ENCODE results near the gene STX18.
"Not testable (repeated sequence)": the region's sequence is repeated elsewhere in the genome, so short reads cannot be mapped to it uniquely, and the experiment has no call there.

STX18 gene

DNA sequence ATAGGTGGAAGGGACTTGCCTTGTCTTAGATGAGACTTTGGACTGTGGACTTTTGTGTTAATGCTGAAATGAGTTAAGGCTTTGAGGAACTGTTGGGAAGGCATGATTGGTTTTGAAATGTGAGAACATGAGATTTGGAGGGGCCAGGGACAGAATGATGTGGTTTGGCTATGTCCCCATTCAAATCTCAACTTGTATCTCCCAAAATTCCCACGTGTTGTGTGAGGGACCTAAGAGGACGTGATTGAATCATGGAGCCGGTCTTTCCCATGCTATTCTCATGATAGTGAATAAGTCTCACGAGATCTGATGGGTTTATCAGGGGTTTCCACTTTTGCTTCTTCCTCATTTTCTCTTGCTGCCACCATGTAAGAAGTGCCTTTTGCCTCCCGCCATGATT lies 10.2 kb upstream of the STX18 start:
- not testable (repeated sequence) for DNase-seq

DNA sequence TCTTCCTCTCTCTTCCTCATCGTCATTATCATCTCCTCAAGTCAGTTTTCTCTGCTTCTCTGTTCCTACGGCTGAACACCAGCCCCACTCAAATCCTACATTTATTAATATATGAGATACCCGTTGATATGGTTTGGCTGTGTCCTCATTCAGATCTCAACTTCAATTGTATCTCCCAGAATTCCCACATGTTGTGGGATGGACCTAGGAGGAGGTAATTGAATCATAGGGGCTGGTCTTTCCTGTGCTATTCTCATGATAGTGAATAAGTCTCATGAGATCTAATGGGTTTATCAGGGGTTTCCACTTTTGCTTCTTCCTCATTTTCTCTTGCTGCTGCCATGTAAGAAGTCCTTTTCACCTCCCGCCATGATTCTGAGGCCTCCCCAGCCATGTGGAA lies 8.3 kb upstream of the STX18 start:
- not testable (repeated sequence) for DNase-seq

- no peak for DNase-seq
Observed at GRCh38 chr4:4549534-4549933, 7.7 kb upstream of the STX18 start.

GRCh38 chr4:4542774-4543485 lies 1.1 kb upstream of the STX18 start:
- DNase-seq: no peak

- no peak for DNase-seq
Observed at GRCh38 chr4:4541040-4541631, 712 bp downstream of the STX18 start.

- DNase-seq: no peak
Observed at GRCh38 chr4:4539481-4539880, 2.4 kb downstream of the STX18 start.

GRCh38 chr4:4535590-4535989 lies 6.3 kb downstream of the STX18 start:
- no peak for DNase-seq

DNA sequence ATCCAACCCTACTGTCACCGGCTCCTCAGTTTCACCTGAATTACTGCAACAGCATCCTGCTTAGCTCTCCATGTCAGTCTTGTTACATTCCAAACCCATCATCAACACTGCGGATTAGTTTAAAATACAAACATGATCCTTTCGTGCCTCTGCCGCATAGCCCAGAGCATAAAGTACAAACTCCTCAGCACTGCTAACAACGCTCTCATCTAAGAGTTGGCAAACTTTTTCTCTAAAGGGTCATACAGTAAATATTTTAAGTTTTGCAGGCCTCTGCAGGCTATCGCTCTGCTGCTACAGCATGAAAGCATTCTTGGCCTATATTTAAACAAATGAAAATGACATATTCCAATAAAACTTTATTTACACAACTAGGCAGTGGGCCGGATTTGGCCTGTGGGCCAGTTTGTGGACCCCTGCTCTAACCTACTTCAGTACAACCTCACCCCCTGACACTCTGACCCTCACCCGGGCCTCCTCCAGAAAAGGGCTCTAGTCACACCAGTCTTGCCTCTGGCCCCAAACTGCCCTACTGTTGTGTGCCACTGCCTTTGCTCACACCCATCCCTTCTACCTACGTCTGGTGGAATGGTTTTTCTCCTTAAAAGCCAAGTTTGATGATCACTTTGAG lies 7.2 kb downstream of the STX18 start:
- DNase-seq: no peak

- DNase-seq: no peak
Observed at GRCh38 chr4:4533461-4534169, 8.2 kb downstream of the STX18 start.

GRCh38 chr4:4532371-4533154 lies 9.3 kb downstream of the STX18 start:
- no peak for DNase-seq

- no peak for DNase-seq
Observed at GRCh38 chr4:4529392-4529791, 12.5 kb downstream of the STX18 start.

DNA sequence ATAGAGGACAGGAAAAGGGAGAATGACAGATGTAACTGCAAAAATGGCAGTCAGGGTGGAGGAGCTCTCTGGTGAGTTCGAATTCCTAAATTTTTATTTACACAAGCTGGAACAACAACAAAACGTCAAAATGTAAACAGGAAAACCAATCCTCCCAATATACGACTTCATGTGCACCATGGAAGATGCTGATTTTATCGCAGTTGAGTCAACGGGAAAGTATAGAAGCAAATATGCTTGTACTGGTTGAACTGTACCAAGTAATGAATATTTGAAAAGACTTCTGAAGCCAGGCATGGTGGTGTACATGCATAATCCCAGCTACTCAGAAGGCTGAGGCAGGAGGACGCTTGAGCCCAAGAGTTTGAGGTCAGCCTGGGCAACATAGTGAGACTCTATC lies 15.4 kb downstream of the STX18 start:
- no peak for DNase-seq

DNA sequence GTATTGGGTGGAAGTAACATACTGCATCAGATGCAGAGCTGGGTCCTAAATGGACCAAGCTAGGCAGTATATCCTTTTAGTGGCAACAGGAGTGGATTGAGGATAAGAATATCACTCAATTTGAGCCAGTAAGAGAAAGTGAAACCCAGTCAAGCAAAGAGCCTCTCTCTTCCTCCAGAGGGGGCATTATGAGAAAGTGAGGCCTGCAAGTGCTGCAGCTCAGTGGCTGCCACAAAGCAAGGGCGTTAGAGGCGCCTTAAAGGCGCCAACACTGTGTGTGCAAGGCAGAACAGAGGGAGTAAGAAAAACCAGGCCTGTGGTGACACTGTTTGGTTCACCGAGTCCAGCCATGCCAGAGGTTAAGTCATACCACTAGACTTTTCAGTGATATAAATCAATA lies 17.5 kb downstream of the STX18 start:
- no peak for DNase-seq

DNA sequence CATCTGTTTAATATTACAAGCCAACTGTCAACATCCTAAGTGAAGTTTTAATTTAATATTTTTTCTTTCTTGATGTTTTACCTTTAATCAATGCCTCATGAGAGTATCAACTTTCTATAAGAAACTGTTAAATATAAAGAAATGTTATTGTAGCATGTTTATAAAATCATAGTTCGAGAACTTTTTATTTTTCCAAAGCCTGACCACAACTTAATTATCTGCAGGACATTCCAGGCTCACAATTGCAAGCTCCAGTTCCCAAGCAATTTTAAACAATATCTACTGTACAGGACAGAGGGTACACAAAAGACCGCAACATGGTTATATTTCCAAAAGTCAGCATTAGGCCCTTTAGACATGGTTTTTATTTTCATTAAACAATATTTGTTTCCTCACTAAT lies 20.1 kb downstream of the STX18 start:
- no peak for DNase-seq

GRCh38 chr4:4521136-4521535 lies 20.7 kb downstream of the STX18 start:
- no peak for DNase-seq

- DNase-seq: no peak
Observed at GRCh38 chr4:4519297-4519894, 22.5 kb downstream of the STX18 start.

DNA sequence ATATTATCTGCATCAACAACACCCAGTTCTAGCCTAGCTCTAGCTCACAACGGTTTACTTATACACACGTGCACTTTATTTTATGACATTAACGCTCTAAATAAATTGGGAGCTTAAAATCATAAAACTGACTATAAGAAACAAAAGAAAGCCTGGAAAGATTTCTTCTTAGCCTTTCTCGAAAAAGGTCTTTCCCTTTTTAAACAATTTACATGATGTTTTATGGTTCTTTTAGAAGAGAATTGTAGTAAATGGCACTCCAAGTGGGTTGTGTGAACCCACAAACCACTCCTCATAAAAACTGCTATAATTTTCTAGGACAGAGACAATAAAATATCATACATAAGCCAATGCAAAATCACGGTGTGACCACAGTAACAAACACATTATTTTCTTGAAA lies 23.1 kb downstream of the STX18 start:
- no peak for DNase-seq

GRCh38 chr4:4514786-4515185 lies 27.1 kb downstream of the STX18 start:
- DNase-seq: no peak

DNA sequence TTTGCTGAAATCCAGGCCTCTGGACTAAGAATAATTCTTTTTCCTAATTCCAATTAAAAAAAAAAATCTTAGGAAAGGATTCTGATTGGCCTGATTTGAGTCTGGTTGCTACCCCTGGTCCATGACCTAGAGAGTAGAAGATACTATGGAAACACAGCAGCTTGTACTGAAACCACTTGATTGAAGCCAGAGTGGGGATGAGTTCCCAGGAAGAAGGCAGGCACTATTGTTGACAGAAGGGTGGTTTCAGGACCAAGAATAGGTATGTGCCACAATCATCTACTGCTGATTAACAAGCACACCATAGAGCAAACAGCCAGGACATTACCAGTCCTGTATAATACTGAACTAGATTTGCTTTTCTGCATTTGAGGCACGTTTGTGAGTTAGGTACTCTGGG lies 29.6 kb downstream of the STX18 start:
- no peak for DNase-seq

GRCh38 chr4:4510641-4511040 lies 31.2 kb downstream of the STX18 start:
- not testable (repeated sequence) for DNase-seq

DNA sequence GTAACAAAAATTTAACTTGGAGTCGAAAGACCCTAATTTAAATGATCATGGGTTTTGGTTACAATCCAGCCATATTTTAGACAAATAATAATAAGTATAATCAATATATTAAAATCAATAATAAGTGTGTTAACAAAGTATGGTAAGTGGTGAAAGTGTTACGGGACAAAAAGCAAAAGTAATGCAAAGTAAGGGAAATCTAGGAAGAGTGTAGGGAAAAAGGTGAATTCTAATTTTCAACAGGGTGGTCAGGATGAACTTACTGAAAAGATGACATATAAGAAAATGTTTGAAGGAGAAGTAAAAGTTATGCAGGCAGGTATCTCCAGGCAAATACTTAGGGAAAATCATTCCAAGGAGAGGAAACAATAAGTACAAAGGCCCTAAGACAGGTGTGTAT lies 32.3 kb downstream of the STX18 start:
- no peak for DNase-seq

DNA sequence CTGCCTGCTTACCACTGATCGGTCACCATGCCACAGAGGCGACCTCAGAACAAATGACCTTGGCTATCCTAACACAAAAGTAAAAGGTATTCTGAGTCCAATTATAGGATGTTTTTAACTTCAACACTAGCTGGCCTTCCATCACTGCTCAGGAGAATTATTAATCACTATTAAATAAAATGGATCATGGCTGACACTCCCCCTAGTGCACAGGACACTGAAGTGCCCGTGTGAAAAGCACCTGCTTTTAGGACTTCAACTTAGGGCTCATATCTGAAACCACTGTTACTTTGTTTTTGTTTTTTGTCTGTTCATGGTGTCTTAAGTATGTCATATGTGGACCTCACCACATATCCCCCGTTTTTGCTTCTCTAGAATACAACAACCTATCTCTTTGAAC lies 33.9 kb downstream of the STX18 start:
- no peak for DNase-seq

GRCh38 chr4:4507403-4507802 lies 34.4 kb downstream of the STX18 start:
- DNase-seq: no peak

Data from NCI-H748 treated with DMSO at 0.1 percent for 48 hours (cell line).